Suppressor macrophage (primary cell): Measurements from ENCODE around the gene OR2V1.
"Not testable (repeated sequence)": the region's sequence is repeated elsewhere in the genome, so short reads cannot be mapped to it uniquely, and the experiment has no call there.

ENCODE experiments used
- DNase-seq, 4 experiments: peaks; one replicate each; pipeline ENCODE4 v3.0.0-alpha.2; 2020 to 2022
- total RNA-seq, 17 experiments: gene quantifications; one replicate each; lab custom pipeline; 2026; ENCODE audit warnings: mixed read lengths in 6 of 17, inconsistent platforms in 3 of 17; lab: John Stamatoyannopoulos, UW

The OR2V1 gene
- 0 to 1.7 (median 0) reads per million in 17 experiments for total RNA-seq

GRCh38 chr5:181130832-181131496 is at the start of gene OR2V1:
Gene OR2V1, minus strand, starts transcription at chr5:181131169. Its CDS starts 5,865 bp downstream, at chr5:181125304.
- DNase-seq, result no peak

- not testable (repeated sequence) for DNase-seq
Observed at GRCh38 chr5:181177559-181177958, 46.6 kb upstream of the OR2V1 start.

GRCh38 chr5:181176254-181176952 is 45.4 kb upstream of the OR2V1 start:
- DNase-seq, result no peak

- DNase-seq, result peak in 1 of 4 experiments; percentile 20
Observed at GRCh38 chr5:181173420-181174342, 42.7 kb upstream of the OR2V1 start.

GRCh38 chr5:181173027-181173419 is 42.1 kb upstream of the OR2V1 start:
- DNase-seq, result peak; percentile 50 to 74 (median 70)

GRCh38 chr5:181171782-181172181 is 40.8 kb upstream of the OR2V1 start:
- no peak for DNase-seq

GRCh38 chr5:181170996-181171395 is 40.0 kb upstream of the OR2V1 start:
- no peak for DNase-seq

GRCh38 chr5:181170237-181170825 is 39.4 kb upstream of the OR2V1 start:
- DNase-seq, result no peak

GRCh38 chr5:181169459-181170236 is 38.7 kb upstream of the OR2V1 start:
- DNase-seq, result peak; percentile 35 to 57 (median 36)

- no peak for DNase-seq
Observed at GRCh38 chr5:181168595-181169118, 37.7 kb upstream of the OR2V1 start.

- peak in 2 of 4 experiments; percentile 17 to 39 for DNase-seq
Observed at GRCh38 chr5:181167814-181168488, 37.0 kb upstream of the OR2V1 start.

GRCh38 chr5:181166812-181167733 is 36.1 kb upstream of the OR2V1 start:
- no peak for DNase-seq

GRCh38 chr5:181164076-181164952 is 33.3 kb upstream of the OR2V1 start:
- DNase-seq, result no peak

GRCh38 chr5:181163487-181164075 is 32.6 kb upstream of the OR2V1 start:
- DNase-seq, result peak in 3 of 4 experiments; percentile 28 to 52 (median 29)

- DNase-seq, result no peak
Observed at GRCh38 chr5:181161534-181162175, 30.7 kb upstream of the OR2V1 start.

GRCh38 chr5:181160755-181161533 is 30.0 kb upstream of the OR2V1 start:
- not testable (repeated sequence) for DNase-seq
